ENCODE measurements around the gene SLC25A34.
"Not testable (repeated sequence)": the region's sequence is repeated elsewhere in the genome, so short reads cannot be mapped to it uniquely, and the experiment has no call there.

SLC25A34 gene

DNA sequence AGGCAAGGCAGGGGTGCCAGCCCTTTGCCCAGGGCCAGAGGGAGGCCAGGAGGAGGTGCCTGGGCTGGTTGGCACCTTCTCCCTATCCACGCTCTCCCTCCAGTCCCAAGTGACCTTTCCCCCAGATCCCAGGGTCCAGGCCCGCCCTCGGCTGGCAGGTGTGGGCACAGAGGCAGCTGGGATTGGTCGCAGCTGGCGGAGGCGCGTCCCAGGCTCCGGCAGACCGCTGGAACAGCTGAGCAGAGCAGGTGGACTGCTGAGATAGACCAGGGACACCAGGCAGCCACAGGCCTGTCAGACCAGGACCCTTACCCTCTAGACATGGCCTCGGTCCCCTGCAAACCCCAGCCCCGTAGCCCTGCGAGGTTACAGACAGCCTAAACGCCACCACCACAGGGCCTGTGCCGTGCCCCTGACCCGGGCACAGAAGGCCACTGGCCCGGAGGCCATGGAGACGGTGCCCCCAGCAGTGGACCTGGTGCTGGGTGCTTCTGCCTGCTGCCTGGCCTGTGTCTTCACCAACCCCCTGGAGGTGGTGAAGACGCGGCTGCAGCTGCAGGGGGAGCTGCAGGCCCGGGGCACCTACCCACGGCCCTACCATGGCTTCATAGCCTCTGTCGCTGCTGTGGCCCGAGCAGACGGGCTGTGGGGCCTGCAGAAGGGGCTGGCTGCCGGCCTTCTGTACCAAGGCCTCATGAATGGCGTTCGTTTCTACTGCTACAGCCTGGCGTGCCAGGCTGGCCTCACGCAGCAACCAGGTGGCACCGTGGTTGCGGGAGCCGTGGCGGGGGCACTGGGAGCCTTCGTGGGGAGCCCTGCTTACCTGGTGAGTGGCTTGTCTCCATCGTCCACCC, at the start of gene SLC25A34:
TSS of gene SLC25A34 (plus strand) at position 221 of the 854 bp plus-strand sequence. CDS start at position 449, 228 bp downstream.
- in situ Hi-C loops (cut with MboI; ENCODE audit: low sequenced_read_pairs) = no loop called here

GRCh38 chr1:15687446-15687845, 48.6 kb upstream of the SLC25A34 start:
- in situ Hi-C loops (cut with MboI; ENCODE audit: low sequenced_read_pairs) = no loop called here

GRCh38 chr1:15690317-15690716, 45.7 kb upstream of the SLC25A34 start:
- in situ Hi-C loops (cut with MboI; ENCODE audit: low sequenced_read_pairs) = no loop called here

DNA sequence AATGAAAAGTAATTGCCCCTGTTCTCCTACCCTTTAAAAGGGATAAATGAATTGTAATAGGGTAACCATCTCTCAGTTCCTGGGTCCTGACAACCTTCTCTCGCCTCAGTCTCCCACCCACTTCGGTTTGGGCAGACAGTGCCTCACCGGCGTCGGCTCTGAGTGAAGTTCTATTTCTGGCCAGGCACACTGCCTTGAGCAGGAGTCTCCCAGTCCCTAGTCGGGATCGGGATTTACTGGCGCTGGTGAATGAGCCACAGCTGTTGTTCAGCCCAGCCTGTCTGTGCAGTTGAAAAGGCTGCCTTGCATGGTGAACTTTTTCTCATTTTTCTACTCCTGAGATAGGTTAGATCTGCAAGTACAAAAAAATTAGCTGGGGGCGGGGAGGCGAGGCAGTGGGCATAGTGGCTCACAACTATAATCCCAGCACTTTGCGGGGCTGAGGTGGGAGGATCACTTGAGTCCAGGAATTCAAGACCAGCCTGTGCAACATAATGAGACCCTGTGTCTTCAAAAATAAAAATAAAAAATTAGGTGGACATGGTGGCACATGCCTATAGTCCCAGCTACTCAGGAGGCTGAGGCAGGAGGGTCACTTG, 44.5 kb upstream of the SLC25A34 start:
- in situ Hi-C loops (cut with MboI; ENCODE audit: low sequenced_read_pairs) = no loop called here

DNA sequence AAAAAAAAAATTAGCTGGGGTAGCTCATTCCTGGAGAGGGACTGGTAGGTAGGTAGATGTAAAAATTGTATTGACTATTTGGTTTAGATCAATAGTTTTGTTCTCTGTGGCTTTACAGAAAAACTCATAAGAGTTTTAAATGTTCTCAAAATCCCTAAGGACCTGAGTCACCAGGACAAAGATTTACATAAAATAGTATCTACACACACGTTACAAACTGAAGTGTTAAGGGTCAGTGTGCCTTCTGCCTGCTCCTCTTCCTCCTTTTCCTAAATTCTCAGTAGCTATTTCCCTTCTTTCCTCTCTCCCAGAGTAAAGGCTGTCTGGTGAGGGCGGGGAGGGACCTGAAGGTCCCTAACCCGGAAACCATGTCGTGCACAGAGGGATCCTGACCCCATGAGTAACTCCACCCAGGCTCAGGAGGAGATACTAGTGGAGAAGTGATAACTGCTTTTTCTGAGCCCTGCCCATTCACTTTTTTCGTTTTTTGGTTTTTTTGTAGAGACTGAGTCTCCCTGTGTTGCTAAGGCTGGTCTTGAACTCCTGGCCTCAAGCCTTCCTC, 43.9 kb upstream of the SLC25A34 start:
- in situ Hi-C loops (cut with MboI; ENCODE audit: low sequenced_read_pairs) = no loop called here

- in situ Hi-C loops (cut with MboI; ENCODE audit: low sequenced_read_pairs) = no loop called here
Measured at GRCh38 chr1:15693371-15693770, 42.7 kb upstream of the SLC25A34 start.

DNA sequence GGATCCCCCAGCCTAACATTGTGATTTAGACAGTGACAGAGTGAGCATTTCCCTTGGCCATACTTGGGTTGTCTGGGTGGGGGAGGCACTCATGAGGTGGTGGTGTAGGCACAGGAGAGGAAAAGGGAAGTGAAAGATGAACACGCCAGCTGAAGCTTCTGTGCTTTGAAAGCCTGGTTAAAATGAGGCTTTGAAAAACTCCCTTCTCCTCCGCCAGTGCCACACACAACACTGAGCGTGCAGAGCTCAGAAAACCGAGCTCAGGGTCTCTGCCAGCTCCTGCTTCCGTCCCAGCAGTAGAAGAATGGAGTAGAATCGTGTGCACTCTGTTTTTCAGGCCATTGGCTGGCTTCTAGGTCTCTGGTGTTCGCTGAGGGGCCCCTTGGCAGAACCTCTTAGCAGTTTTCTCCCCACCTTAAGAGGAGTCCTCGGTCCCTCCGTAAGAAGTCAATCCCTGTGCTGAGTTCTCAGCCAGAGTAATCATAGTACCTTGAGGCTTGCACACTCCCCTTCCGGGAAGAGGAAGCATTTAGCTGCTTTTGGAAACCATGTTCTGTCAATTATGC, 39.0 kb upstream of the SLC25A34 start:
- in situ Hi-C loops (cut with MboI; ENCODE audit: low sequenced_read_pairs) = no loop called here

- in situ Hi-C loops (cut with MboI; ENCODE audit: low sequenced_read_pairs) = no loop called here
Measured at GRCh38 chr1:15698201-15698600, 37.9 kb upstream of the SLC25A34 start.

GRCh38 chr1:15699321-15699720, 36.7 kb upstream of the SLC25A34 start:
- in situ Hi-C loops (cut with MboI; ENCODE audit: low sequenced_read_pairs) = not testable (repeated sequence)

- in situ Hi-C loops (cut with MboI; ENCODE audit: low sequenced_read_pairs) = no loop called here
Measured at GRCh38 chr1:15700508-15700907, 35.5 kb upstream of the SLC25A34 start.

- in situ Hi-C loops (cut with MboI; ENCODE audit: low sequenced_read_pairs) = no loop called here
Measured at GRCh38 chr1:15701784-15702183, 34.3 kb upstream of the SLC25A34 start.

DNA sequence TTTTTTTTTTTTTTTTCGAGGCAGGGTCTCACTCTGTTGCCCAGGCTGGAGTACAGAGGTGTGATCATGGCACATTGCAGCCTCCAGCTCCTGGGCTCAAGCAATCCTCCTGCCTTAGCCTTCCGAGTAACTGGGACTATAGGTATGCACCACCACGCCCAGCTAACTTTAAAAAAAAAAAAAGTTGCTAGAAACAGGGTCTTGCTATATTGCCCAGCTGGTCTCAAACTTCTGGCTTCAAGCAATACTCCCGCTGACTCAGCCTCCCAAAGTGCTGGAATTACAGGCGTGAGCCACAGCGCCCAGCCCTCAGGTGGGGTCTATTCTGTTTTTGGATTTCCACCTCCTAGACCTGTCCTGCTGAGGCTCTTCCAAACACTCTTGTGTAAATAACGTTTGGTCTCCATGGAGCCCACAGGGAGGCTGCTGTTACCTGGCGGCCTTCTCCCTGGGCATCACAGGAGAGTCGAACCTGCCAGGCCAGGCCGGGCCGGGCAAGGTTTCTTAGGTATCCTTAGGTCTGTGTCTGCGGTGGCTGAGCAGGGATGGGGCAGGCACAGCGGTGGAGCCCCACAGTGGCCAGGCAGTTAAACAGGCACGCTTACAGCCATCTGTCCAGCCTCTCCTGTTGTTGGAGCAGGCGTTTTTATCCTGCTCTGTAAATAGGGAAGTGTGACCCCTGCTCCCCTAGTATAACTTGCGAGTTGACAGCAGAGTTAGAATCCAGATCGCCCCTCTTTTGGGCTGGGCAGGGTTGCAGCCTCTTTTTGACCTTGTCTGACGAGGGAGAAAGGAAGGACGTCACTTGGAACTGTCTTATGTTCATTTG, 33.1 kb upstream of the SLC25A34 start:
- in situ Hi-C loops (cut with MboI; ENCODE audit: low sequenced_read_pairs) = no loop called here

DNA sequence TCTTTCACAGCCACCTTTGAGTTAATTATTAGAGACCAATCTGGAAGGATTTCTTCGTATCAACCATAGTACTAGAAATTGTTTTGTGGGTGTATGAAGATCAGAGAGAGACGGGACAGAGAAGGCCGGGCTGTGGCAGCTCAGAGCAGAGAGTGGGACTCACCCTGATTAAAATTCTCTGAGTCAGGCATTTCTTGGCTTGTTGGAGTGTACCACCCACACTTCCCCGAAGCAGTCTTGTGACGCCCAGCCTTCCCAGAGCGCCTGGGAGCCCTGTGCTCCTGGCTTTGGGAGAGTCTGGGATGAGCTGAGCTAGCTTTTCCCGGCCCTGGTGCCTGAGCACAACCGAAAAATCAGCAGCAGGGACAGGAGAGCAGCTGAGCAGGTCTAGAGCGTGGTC, 32.5 kb upstream of the SLC25A34 start:
- in situ Hi-C loops (cut with MboI; ENCODE audit: low sequenced_read_pairs) = no loop called here

DNA sequence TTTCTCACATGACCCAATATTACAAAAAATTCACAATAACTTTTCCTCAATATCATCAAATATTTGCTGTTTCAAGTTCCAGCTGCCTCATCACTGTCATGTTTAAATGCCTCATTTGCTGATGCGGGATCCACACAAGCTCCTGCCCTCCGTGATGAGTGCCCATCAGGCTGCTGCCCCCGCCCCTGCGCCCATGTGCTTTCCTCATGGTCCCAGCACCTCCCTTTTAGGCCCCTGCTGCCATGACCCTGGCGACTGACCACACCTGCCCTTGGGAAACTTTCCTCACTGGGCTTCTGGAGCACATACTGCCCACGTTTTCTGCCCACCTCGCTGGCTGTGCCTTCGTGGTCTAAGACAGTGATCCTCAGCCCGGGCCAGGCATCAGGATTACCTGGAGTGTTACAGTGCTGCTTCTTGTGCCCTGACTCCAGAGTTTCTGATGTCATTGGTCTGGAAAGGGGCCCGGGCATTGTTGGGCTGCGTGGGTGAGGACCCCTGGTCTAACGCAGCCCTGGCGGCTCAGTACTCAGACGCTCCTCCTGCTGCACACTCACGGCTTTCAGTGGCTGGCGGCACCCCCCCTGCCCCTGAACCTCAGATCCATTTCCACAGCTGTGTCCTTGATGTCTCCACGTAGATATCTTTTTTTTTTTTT, 31.4 kb upstream of the SLC25A34 start:
- in situ Hi-C loops (cut with MboI; ENCODE audit: low sequenced_read_pairs) = no loop called here

DNA sequence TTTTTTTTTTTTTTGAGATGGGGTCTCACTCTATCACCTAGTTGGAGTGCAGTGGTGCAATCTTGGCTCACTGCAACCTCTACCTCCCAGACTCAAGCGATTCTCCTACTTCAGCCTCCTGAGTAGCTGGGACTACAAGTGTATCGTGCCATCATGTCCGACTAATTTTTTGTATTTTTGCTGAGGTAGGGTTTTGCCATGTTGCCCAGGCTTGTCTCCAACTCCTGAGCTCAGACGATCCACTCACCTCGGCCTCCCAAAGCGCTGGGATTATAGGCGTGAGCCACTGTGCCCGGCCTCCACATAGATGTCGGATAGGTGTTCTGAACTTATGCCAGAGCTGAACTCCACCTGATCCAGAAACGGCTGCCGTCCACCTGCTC, 30.9 kb upstream of the SLC25A34 start:
- in situ Hi-C loops (cut with MboI; ENCODE audit: low sequenced_read_pairs) = no loop called here

- in situ Hi-C loops (cut with MboI; ENCODE audit: low sequenced_read_pairs) = no loop called here
Measured at GRCh38 chr1:15706751-15707150, 29.3 kb upstream of the SLC25A34 start.

- in situ Hi-C loops (cut with MboI; ENCODE audit: low sequenced_read_pairs) = no loop called here
Measured at GRCh38 chr1:15707239-15707925, 28.7 kb upstream of the SLC25A34 start.

DNA sequence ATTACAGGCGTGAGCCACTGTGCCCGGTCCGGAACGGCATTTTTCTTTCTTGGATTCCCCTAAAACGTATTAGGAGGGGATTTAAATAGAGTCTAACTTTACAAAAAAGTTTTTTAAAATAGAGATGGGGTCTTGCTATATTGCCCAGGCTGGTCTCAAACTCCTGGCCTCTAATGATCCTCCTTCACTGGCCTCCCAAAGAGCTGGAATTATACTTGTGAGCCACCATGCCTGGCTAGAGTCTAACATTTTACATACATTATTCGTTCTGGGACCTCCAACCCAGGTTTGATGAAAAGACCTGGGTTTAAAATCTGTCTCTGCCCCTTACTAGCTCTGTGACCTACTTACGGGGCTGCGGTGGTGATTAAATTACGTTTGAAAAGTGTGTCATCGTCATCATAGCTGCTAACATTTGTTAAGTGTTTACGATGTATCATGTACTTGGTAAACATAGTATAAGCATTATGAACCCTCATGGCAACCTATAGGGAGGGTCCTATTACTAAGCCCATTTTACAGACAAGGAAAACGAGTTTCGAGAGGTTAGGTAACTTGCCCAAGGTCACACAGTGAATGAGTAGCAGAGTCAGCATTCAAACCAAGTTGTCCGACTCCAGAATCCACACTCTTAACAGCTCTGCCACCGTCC, 27.4 kb upstream of the SLC25A34 start:
- in situ Hi-C loops (cut with MboI; ENCODE audit: low sequenced_read_pairs) = no loop called here

DNA sequence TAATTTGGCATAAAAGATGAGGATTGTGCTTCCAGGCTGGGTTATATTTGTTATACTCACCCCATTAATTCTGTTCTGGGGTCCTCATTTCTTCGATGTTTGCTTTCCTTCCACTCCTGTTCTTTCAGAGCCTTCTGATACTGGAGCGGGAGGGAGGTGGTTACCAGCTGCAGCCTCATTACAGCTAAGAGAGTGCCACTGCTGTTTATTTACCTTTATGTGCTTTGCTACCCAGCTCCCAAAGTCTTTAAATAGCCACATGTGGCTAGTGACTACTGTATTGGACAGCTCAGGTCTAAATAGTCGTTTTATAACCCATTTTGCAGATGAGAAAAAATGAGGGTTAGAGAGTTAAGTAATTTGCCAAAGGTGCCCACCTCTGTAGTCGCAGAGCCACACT, 26.8 kb upstream of the SLC25A34 start:
- in situ Hi-C loops (cut with MboI; ENCODE audit: low sequenced_read_pairs) = no loop called here
